GM13977 (cell line): ENCODE measurements around the gene NDFIP2.

ENCODE experiments used
- DNase-seq: peaks from one replicate; pipeline ENCODE4 v3.0.0; 2012; ENCODE audit warnings: low spot score
- CTCF ChIP-seq: IDR thresholded peaks from 2 replicates; pipeline ENCODE4 v1.5.1; 2012; ENCODE audit warnings: mild to moderate bottlenecking, control low read depth; ENCODE audit not compliant: insufficient read depth; ENCODE audit errors: extremely low read depth, missing control alignments
- in situ Hi-C: fragments of 300-500 bp; cut with MboI; formaldehyde crosslinking; loops from one replicate; pipeline ENCODE4 v1.12.0; 2022; ENCODE audit warnings: low sequenced_read_pairs, low pct_unique_long_range_greater_than_20kb, mixed read lengths, inconsistent platforms; ENCODE audit not compliant: unreplicated experiment

NDFIP2 gene

GRCh38 chr13:79481685-79482052 lies 714 bp downstream of the NDFIP2 start:
- no peak for TF ChIP-seq CTCF
- in situ Hi-C loops = no loop called here
- no peak for DNase-seq

GRCh38 chr13:79482281-79482970 lies 1.5 kb downstream of the NDFIP2 start:
- in situ Hi-C loops = no loop called here
- TF ChIP-seq CTCF = no peak
- DNase-seq = no peak

GRCh38 chr13:79483086-79483706 lies 2.2 kb downstream of the NDFIP2 start:
- no peak for TF ChIP-seq CTCF
- DNase-seq = no peak
- in situ Hi-C loops = no loop called here

GRCh38 chr13:79485014-79485811 lies 4.3 kb downstream of the NDFIP2 start:
- DNase-seq = no peak
- no peak for TF ChIP-seq CTCF
- in situ Hi-C loops = no loop called here

- no peak for TF ChIP-seq CTCF
- in situ Hi-C loops = no loop called here
- no peak for DNase-seq
Measured at GRCh38 chr13:79486433-79487188, 5.7 kb downstream of the NDFIP2 start.

GRCh38 chr13:79490326-79490725 lies 9.4 kb downstream of the NDFIP2 start:
- TF ChIP-seq CTCF = no peak
- no peak for DNase-seq
- in situ Hi-C loops = no loop called here
